HepG2 (cell line): ENCODE data around the gene NXPE1. TPM values are rescaled to one million over a fixed set of nuclear protein-coding genes. Genes with fewer than 3 reads are reported as not detected.

Source experiments
- ATAC-seq: fragments of 200-7000 bp; cut with Tn5 transposase; 3 replicates; pipeline ENCODE4 v1.9.1; 2020; ENCODE audit warnings: mild to moderate bottlenecking, moderate library complexity
- BruUV-seq: library from RNA; stranded (reverse); fragments of 400-500 nt; replicated peaks from 2 replicates; lab custom pipeline; 2021; lab: Mats Ljungman, UMichigan
- CTCF ChIA-PET: fragments of 300-600 bp; formaldehyde crosslinking; extraction: SDS; loops from one replicate; lab custom pipeline; 2021; ENCODE audit warnings: low total read pairs, inconsistent platforms, low intra/inter-chr PET ratio; lab: Yijun Ruan, JAX
- POLR2A ChIA-PET: fragments of 350-600 bp; sonication (Branson Sonifier 250); formaldehyde crosslinking; loops from one replicate; lab custom pipeline; 2020; ENCODE audit warnings: antibody characterized with exemption, inconsistent platforms; lab: Yijun Ruan, JAX
- DNase-seq: peaks from one replicate; pipeline ENCODE4 v3.0.0-alpha.2; 2015; ENCODE audit warnings: low spot score
- FAIRE-seq: peaks from 3 replicates; lab custom pipeline; 2011; peaks lifted over from hg19 to GRCh38; lab: Jason Lieb, UNC
- H2AFZ ChIP-seq: one replicate; pipeline ENCODE4 v1.6.1; 2011; ENCODE audit warnings: low read length, inconsistent platforms
- H3K27ac ChIP-seq: fragments of 300-600 bp; 3 replicates; pipeline ENCODE4 v1.8.0; 2011; ENCODE audit warnings: mixed run types, mild to moderate bottlenecking, mixed read lengths, low read length, inconsistent platforms; ENCODE audit not compliant: insufficient read depth; ENCODE audit errors: extremely low read length
- H3K27me3 ChIP-seq, 2 experiments: fragments of 200-600 bp in 1 of 2; 2 replicates in 1 of 2; 3 replicates in 1 of 2; pipeline versions ENCODE4 v1.6.0 to v1.8.0; 2011; ENCODE audit warnings: low read length in 2 of 2, mild to moderate bottlenecking in 2 of 2, moderate library complexity in 2 of 2, inconsistent platforms in 1 of 2; ENCODE audit not compliant: insufficient read depth in 2 of 2, control insufficient read depth in 1 of 2
- H3K36me3 ChIP-seq, 2 experiments: fragments of 200-600 bp in 1 of 2; replicated peaks in 1 of 2; 2 replicates in 1 of 2; 3 replicates in 1 of 2; pipeline versions ENCODE4 v1.5.1 to v1.8.0; 2011; ENCODE audit warnings: low read length in 2 of 2, inconsistent platforms in 1 of 2; ENCODE audit not compliant: insufficient read depth in 2 of 2, control insufficient read depth in 1 of 2
- H3K4me1 ChIP-seq: 2 replicates; pipeline ENCODE4 v1.5.1; 2012; ENCODE audit warnings: low read length, inconsistent platforms; ENCODE audit not compliant: insufficient read depth
- H3K4me2 ChIP-seq: 2 replicates; pipeline ENCODE4 v1.6.0; 2011; ENCODE audit warnings: low read depth, low read length, inconsistent platforms
- H3K4me3 ChIP-seq, 3 experiments: fragments of 200-600 bp in 1 of 3; sonication (generic), shearing (Covaris generic) in 1 of 3; replicated peaks in 1 of 3; 2 replicates each; pipeline ENCODE4 v1.5.1; 2011 to 2016; ENCODE audit warnings: low read length in 3 of 3, inconsistent platforms in 2 of 3, low read depth in 2 of 3, mild to moderate bottlenecking in 2 of 3, control low read depth in 1 of 3, mixed read lengths in 1 of 3; ENCODE audit not compliant: insufficient read depth in 1 of 3
- H3K79me2 ChIP-seq: one replicate; pipeline ENCODE4 v1.6.1; 2011; ENCODE audit warnings: low read length, inconsistent platforms; ENCODE audit not compliant: insufficient read depth
- H3K9ac ChIP-seq: 2 replicates; pipeline ENCODE4 v1.6.0; 2011; ENCODE audit warnings: mild to moderate bottlenecking, low read depth, low read length, inconsistent platforms; ENCODE audit not compliant: insufficient read depth
- H3K9me3 ChIP-seq: 2 replicates; pipeline ENCODE4 v1.5.1; 2012; ENCODE audit warnings: mild to moderate bottlenecking, low read length
- H4K20me1 ChIP-seq: 2 replicates; pipeline ENCODE4 v1.6.0; 2011; ENCODE audit warnings: inconsistent platforms, mild to moderate bottlenecking, low read length, moderate library complexity; ENCODE audit not compliant: insufficient read depth
- DMAP1 ChIP-seq: IDR thresholded peaks from 2 replicates; pipeline ENCODE4 v1.6.1; 2016
- ZNF44 ChIP-seq: sonication (generic); formaldehyde crosslinking; IDR thresholded peaks from 2 replicates; pipeline ENCODE4 v1.5.1; 2020; ENCODE audit warnings: mild to moderate bottlenecking, missing genetic modification reagents
- WGBS: methylation state at CpG from one replicate; pipeline ENCODE4 v1.1.6; 2017; ENCODE audit warnings: low lambda C conversion rate; 5-methylcytosine and 5-hydroxymethylcytosine counted together
- in situ Hi-C: cut with HindIII; loops from 2 replicates; pipeline ENCODE4 v1.10.0; 2017; ENCODE audit warnings: low pct_unique_long_range_greater_than_20kb; ENCODE audit not compliant: extremely low pct_ligation_motif_present
- intact Hi-C: fragments of 100-400 bp; cut with micrococcal nuclease; formaldehyde crosslinking; loops from one replicate; pipeline ENCODE4 v1.10.0; 2022; ENCODE audit not compliant: unreplicated experiment
- polyA plus RNA-seq, 8 experiments: library from polyadenylated mRNA; depleted of rRNA in 3 of 8; stranded (reverse) in 7 of 8; unstranded in 1 of 8; fragments of >200 nt; fragmentation: Illumina TruSeq in 4 of 8; extraction: Trizol in 4 of 8; gene quantifications; 2 replicates each; pipeline versions ENCODE4 v1.2.1 to v1.2.3, GENCODE V29; 2011 to 2016; ENCODE audit warnings: low read depth in 4 of 8, missing spikeins in 1 of 8, mixed read lengths in 1 of 8; ENCODE audit not compliant: insufficient read depth in 1 of 8
- total RNA-seq, 5 experiments: library from RNA; depleted of rRNA; stranded (reverse); fragments of >200 nt; fragmentation: Illumina TruSeq; extraction: Trizol; gene quantifications; 2 replicates each; pipeline ENCODE4 v1.2.3, GENCODE V29; 2016; ENCODE audit warnings: low read depth in 1 of 5
- TF ChIP-seq, protein P1 (sequence below): sonication (generic); formaldehyde crosslinking; IDR thresholded peaks from 2 replicates; pipeline ENCODE4 v1.4.0; 2020; ENCODE audit warnings: missing genetic modification reagents
- TF ChIP-seq, protein P2 (sequence below): sonication (generic); formaldehyde crosslinking; conservative IDR thresholded peaks from 2 replicates; pipeline ENCODE4 v1.4.0; 2020; ENCODE audit warnings: missing genetic modification reagents

Gene NXPE1
- total and polyA plus RNA-seq, 2 of the 13 experiments (the other 11 are each of a cell fraction or from before 2014, with no cell fraction given): not detected

DNA sequence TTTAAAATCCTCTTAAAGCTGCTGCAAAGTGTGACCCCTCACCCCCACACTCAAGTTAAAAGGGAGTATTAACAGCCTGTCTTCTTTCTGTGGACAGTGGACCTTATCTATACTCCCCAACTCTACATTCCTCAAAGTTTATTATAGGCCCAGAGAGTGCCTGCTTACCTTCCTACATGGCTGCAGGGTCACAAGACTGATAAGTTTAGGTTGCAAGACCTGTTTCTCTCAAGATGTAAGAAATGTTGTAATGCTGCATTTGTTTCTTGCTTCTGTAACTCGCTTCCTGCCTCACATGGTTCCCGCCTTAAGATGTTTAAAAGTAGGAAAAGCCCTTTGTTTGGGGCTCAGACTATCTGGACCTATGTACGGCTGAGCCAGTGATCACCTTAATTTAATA lies 10.1 kb upstream of the NXPE1 start:
- ATAC-seq (no peak), FAIRE-seq (no peak), DNase-seq (no peak)
- ChIA-PET CTCF (no interaction called here), POLR2A (no interaction called here)
- Histone ChIP-seq H3K79me2 (no peaks in the 10 kb centered on the region), H3K27ac (no peak overlapping the region), H3K9me3 (no peaks in the 10 kb centered on the region), H3K27me3 (no peaks in the 10 kb centered on the region; a peak in 1 of 5 replicates), H4K20me1 (no peaks in the 10 kb centered on the region), H3K9ac (no peak overlapping the region), H2AFZ (no peak overlapping the region), H3K4me1 (no peaks in the 10 kb centered on the region), H3K4me3 (no peak overlapping the region), H3K36me3 (no peaks in the 10 kb centered on the region), H3K4me2 (no peak overlapping the region)
- WGBS: 0% methylated on average over 3 of the region's 3 CpGs
- TF ChIP-seq DMAP1: no peak
- TF ChIP-seq, protein P1, sequence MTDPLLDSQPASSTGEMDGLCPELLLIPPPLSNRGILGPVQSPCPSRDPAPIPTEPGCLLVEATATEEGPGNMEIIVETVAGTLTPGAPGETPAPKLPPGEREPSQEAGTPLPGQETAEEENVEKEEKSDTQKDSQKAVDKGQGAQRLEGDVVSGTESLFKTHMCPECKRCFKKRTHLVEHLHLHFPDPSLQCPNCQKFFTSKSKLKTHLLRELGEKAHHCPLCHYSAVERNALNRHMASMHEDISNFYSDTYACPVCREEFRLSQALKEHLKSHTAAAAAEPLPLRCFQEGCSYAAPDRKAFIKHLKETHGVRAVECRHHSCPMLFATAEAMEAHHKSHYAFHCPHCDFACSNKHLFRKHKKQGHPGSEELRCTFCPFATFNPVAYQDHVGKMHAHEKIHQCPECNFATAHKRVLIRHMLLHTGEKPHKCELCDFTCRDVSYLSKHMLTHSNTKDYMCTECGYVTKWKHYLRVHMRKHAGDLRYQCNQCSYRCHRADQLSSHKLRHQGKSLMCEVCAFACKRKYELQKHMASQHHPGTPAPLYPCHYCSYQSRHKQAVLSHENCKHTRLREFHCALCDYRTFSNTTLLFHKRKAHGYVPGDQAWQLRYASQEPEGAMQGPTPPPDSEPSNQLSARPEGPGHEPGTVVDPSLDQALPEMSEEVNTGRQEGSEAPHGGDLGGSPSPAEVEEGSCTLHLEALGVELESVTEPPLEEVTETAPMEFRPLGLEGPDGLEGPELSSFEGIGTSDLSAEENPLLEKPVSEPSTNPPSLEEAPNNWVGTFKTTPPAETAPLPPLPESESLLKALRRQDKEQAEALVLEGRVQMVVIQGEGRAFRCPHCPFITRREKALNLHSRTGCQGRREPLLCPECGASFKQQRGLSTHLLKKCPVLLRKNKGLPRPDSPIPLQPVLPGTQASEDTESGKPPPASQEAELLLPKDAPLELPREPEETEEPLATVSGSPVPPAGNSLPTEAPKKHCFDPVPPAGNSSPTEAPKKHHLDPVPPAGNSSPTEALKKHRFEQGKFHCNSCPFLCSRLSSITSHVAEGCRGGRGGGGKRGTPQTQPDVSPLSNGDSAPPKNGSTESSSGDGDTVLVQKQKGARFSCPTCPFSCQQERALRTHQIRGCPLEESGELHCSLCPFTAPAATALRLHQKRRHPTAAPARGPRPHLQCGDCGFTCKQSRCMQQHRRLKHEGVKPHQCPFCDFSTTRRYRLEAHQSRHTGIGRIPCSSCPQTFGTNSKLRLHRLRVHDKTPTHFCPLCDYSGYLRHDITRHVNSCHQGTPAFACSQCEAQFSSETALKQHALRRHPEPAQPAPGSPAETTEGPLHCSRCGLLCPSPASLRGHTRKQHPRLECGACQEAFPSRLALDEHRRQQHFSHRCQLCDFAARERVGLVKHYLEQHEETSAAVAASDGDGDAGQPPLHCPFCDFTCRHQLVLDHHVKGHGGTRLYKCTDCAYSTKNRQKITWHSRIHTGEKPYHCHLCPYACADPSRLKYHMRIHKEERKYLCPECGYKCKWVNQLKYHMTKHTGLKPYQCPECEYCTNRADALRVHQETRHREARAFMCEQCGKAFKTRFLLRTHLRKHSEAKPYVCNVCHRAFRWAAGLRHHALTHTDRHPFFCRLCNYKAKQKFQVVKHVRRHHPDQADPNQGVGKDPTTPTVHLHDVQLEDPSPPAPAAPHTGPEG (CRISPR knock-in tag): no peak
- BruUV-seq: no TSS peak
- in situ Hi-C loops: no loop called here
- intact Hi-C loops: loop anchor here (2.0 kb wide), 1 partner anchor 221 kb away; no protein-coding TSS in a partner anchor

DNA sequence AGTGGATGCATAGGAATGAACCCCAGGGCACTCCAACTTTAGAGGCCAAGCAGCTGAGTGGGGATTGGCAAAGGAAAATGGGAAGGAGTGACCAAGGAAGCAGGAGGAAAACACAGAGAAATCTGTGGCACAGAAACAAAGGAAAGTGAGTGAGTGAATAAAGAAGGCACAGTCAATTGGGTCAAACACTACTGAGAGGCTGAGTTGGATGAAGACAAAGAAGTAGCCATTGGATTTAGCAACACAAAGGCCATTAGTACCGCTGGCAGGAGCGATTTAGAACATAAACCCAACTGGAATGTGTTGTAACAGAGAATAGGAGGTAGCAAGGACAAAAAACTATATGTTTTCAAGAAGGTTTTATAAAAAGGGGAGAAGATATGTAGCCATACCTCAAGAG lies 6.6 kb upstream of the NXPE1 start:
- no peak for FAIRE-seq
- H2AFZ ChIP-seq: no peak overlapping the region
- BruUV-seq: no TSS peak
- ATAC-seq: no peak
- 0% methylated on average over 2 of the region's 2 CpGs for WGBS
- CTCF ChIA-PET: no interaction called here
- no peaks in the 10 kb centered on the region for H4K20me1 ChIP-seq
- H3K9ac ChIP-seq: no peak overlapping the region
- H3K4me1 ChIP-seq: no peaks in the 10 kb centered on the region
- no peak overlapping the region for H3K4me2 ChIP-seq
- no peak for TF ChIP-seq ZNF44 (CRISPR knock-in tag)
- TF ChIP-seq, protein P2, sequence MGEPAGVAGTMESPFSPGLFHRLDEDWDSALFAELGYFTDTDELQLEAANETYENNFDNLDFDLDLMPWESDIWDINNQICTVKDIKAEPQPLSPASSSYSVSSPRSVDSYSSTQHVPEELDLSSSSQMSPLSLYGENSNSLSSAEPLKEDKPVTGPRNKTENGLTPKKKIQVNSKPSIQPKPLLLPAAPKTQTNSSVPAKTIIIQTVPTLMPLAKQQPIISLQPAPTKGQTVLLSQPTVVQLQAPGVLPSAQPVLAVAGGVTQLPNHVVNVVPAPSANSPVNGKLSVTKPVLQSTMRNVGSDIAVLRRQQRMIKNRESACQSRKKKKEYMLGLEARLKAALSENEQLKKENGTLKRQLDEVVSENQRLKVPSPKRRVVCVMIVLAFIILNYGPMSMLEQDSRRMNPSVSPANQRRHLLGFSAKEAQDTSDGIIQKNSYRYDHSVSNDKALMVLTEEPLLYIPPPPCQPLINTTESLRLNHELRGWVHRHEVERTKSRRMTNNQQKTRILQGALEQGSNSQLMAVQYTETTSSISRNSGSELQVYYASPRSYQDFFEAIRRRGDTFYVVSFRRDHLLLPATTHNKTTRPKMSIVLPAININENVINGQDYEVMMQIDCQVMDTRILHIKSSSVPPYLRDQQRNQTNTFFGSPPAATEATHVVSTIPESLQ (CRISPR knock-in tag): no peak
- TF ChIP-seq, all 625 proteins: peak for 0
- Histone ChIP-seq H3K79me2 (no peaks in the 10 kb centered on the region), H3K27ac (no peak overlapping the region), H3K4me3 (no peak overlapping the region), H3K9me3 (no peaks in the 10 kb centered on the region), H3K27me3 (no peaks in the 10 kb centered on the region; a peak in 1 of 5 replicates), H3K36me3 (no peaks in the 10 kb centered on the region)
- intact Hi-C loops: no loop called here
- in situ Hi-C loops: no loop called here
- DNase-seq: no peak
- POLR2A ChIA-PET: no interaction called here
